Breast epithelium (tissue), 3 donors: ENCODE data around the gene SCAF4.

ENCODE experiments used
- POLR2A ChIP-seq: fragments of 450-650 bp; IDR thresholded peaks from one replicate; pipeline ENCODE4 v1.6.1; 2016; ENCODE audit warnings: antibody characterized with exemption, mild to moderate bottlenecking, moderate library complexity
- POLR2AphosphoS5 ChIP-seq, 3 donors: sonication (generic); formaldehyde crosslinking; IDR thresholded peaks; one replicate each; pipeline ENCODE4 v1.6.1; 2017; ENCODE audit warnings: antibody characterized with exemption in 3 of 3
- TF ChIP-seq, protein P1 (sequence below), 3 donors: fragments of 450-650 bp; IDR thresholded peaks; one replicate each; pipeline ENCODE4 v1.5.1; 2016 to 2017; ENCODE audit warnings: antibody characterized with exemption in 3 of 3, mild to moderate bottlenecking in 3 of 3, moderate library complexity in 3 of 3

DNA sequence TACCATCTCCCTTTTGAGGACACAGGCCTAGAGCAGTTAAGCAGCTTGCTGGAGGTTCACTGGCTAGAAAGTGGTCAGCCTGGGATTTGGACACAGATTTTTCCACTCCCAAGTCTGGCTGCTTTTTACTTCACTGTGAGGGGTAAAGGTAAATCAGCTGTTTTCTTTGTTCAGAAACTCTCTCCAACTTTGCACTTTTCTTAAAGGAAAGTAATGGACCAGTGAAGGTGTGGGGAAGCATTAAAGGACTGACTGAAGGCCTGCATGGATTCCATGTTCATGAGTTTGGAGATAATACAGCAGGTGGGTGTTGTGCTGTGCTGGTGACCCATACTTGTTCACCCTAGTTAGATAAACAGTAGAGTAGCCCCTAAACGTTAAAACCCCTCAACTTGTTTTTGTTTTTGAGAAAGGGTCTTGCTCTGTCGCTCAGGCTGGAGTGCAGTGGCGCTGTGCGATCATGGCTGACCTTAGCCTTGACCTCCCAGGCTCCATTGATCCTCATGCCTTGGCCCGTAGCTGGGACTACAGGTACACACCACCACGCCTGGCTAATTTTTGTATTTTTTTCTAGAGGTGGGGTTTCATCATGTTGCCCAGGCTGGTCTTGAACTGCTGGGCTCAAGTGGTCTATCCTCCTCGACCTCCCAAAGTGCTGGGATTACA is 68.2 kb downstream of the SCAF4 start:
- TF ChIP-seq POLR2A (no peak), POLR2AphosphoS5 (IDR thresholded peaks at IDR 0.05) (no peak)
- TF ChIP-seq, protein P1, sequence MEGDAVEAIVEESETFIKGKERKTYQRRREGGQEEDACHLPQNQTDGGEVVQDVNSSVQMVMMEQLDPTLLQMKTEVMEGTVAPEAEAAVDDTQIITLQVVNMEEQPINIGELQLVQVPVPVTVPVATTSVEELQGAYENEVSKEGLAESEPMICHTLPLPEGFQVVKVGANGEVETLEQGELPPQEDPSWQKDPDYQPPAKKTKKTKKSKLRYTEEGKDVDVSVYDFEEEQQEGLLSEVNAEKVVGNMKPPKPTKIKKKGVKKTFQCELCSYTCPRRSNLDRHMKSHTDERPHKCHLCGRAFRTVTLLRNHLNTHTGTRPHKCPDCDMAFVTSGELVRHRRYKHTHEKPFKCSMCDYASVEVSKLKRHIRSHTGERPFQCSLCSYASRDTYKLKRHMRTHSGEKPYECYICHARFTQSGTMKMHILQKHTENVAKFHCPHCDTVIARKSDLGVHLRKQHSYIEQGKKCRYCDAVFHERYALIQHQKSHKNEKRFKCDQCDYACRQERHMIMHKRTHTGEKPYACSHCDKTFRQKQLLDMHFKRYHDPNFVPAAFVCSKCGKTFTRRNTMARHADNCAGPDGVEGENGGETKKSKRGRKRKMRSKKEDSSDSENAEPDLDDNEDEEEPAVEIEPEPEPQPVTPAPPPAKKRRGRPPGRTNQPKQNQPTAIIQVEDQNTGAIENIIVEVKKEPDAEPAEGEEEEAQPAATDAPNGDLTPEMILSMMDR (IDR thresholded peaks at IDR 0.05), result no peak
